Fibroblast of gingiva (primary cell): ENCODE measurements around the gene TYW5.

Source experiments
- DNase-seq: peaks from one replicate; pipeline ENCODE4 v3.0.0-alpha.2; 2011; ENCODE audit warnings: low read depth

Gene TYW5

GRCh38 chr2:199973703-199974102, 18.4 kb upstream of the TYW5 start:
- DNase-seq = peak; percentile 50

GRCh38 chr2:199972088-199972626, 16.9 kb upstream of the TYW5 start:
- DNase-seq = no peak

DNA sequence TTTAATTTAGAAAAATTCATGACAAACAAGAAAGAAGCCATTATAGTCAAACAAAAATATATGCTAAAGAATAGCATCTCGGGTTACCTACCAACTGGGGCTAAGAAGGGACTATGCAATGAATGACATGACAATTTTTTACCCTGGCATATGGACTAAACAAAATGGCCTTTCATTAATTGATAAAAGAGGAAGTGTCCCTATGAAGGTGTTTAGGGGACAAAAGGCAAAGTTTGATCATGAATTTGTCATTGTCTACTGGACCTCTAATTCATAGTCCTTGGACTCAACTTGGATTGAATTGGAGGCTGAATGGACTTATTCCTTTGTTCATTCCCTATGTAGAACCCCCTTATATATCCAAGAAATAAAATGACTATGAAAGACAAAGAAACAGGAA, 12.8 kb upstream of the TYW5 start:
- no peak for DNase-seq

GRCh38 chr2:199966976-199967375, 11.7 kb upstream of the TYW5 start:
- no peak for DNase-seq

- no peak for DNase-seq
These were observed 11.1 kb upstream of the TYW5 start for GRCh38 chr2:199966405-199966804.

DNA sequence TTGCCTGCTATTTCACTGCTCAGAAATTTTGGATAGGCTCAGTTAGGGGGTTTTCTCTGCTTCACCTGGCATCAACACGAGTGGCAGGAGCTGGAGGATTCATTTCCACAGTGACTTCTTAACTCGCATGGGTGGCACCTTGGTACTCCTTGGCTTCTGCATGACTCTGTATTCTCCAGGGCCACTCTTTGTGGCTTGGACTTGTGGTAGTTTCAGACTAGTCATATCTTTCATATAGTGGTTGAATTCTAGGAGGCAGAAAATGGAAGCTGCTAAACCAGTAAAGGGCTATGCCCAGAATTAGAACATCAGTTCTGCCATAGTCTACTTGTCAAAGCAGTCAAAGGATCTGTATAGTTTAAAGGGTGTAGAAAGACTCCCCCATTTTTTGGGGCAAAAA, 6.9 kb upstream of the TYW5 start:
- no peak for DNase-seq

DNA sequence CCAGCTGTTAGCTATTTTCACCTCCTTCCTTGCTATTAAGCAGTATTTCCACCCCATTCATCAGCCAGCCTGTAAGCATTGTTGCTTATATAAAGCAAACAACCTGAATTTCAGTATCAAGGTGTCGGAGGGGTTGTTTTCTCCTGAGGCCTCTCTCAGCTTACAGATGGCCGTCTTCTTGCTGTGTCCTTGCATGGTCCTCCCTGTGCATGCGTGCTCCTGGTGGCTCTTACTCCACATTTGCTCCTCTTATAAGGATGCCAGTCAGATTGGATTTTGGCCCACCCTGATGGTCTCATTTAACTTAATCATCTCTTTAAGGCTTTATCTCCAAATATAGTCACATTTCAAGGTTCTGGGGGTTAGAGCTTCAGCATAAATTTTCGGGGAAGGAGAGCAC, 2.7 kb upstream of the TYW5 start:
- DNase-seq = no peak

GRCh38 chr2:199956062-199956380, 730 bp upstream of the TYW5 start:
- DNase-seq = no peak

GRCh38 chr2:199955007-199955338, 318 bp downstream of the TYW5 start:
- DNase-seq = no peak

- DNase-seq = no peak
These were observed 4.3 kb downstream of the TYW5 start for GRCh38 chr2:199951023-199951422.

DNA sequence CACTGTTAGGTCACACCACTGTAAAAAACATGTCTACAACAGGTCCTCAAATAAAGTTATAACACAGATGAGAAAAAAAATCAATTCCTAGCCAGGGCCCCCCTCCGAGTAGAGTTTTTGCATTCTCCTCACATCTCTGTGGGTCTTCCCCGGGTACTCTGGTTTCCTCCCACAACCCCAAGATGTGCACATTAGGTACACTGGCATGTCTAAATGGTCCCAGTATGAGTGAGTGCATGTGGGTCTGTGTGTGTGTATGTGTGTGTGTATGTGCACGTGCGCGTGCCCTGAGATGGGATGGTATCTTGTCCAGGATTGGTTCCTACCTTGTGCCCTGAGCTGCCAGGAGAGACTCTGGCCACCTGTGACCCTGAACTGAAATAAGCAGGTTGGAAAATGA, 4.9 kb downstream of the TYW5 start:
- no peak for DNase-seq

GRCh38 chr2:199946836-199947235, 8.5 kb downstream of the TYW5 start:
- peak; percentile 7 for DNase-seq

- DNase-seq = no peak
These were observed 9.1 kb downstream of the TYW5 start for GRCh38 chr2:199946196-199946595.

GRCh38 chr2:199943373-199943772, 11.9 kb downstream of the TYW5 start:
- no peak for DNase-seq

DNA sequence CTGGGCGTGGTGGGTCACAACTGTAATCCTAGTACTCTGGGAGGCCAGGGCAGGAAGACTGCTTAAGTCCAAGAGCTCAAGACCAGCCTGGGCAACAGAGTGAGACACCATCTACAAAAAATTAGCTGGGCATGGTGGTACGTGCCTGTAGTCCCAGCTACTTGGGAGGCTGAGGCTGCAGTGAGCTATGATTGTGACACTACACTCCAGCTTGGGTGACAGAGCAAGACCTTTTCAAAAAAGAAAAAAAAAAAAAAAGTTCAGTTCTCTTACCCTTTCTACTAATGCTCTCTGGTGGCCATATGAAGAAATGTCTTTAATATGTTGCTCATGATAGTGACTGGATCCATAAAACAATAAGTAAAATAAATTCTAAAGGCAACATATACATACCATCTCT, 14.9 kb downstream of the TYW5 start:
- peak; percentile 45 for DNase-seq

DNA sequence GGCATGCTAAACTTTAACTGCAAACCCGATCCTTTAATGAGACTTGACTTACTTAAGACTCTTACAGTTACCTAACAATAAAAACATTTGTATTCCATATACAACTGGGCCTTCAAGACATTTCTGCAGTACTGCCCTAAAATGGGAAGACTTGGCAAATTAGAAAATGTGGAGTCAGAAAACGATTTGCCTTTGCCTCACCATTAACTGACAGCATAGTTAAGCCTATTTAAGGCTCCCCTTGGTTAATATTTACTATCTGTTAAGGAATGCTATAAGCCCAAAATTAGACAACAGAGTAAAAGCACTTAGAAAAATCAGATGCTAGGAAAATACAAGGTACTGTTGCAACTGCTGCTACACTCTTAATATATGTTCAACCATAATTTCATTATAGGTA, 18.7 kb downstream of the TYW5 start:
- DNase-seq = no peak

DNA sequence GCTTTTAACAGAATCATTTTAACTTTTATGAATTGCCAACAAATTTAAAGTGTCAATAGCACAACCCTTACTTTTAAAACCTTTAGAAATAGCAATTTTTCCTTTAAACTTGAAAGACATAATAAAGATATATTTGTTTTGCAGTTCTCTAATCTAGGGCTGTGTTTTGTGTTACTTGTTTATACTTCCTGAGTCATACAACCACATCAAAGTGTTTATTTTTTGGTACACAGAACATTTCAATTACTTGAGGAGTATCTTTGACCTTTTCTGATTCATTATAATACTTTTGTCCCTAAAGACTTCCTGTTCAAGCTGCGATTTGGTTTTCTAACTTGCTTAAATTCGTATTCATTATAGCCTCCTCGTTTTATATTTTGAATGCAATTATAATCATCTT, 21.8 kb downstream of the TYW5 start:
- DNase-seq = peak; percentile 15

DNA sequence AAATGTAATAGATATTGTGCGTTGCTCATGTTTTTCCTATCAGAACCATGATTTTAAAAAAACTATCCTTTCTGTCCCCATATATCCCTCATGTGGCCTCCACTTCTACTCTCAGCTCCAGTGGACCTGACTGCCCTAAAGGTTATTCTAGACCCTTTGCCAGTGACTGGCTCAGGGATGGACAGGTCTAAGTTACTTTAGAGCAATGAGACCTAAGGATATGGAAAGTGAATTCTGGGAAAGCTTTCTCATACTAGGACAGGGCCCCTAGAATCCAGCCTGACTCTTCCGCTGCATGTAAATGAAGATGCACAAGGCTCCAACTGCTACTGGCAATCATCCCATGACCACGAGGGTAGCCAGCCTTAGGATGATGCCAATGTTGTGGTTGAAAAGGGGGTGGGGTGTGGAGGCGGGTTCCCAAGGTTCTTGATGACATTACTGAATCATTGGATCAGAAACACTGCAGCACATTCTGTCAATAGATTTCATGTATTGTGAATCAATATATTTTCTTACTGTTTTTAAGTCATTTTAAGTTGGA, 22.9 kb downstream of the TYW5 start:
- peak; percentile 57 for DNase-seq

DNA sequence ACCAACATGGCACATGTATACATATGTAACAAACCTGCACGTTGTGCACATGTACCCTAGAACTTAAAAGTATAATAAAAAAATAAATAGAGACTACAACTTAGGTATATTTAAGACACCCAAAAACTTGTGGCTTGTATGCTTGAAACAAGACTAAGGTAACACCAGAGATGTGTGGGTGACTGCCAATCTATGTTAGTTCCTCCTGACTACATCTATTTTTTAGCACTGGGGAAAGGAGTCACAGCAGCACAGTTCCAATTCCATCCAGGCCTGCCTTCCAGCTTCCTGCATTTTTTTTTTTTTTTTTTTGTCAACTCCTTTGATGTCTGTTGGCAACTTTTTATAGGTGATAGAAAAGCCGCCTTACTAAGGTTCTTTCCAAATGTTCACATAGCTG, 26.0 kb downstream of the TYW5 start:
- DNase-seq = no peak

- DNase-seq = no peak
These were observed 26.7 kb downstream of the TYW5 start for GRCh38 chr2:199928626-199929025.

- no peak for DNase-seq
These were observed 27.1 kb downstream of the TYW5 start for GRCh38 chr2:199928226-199928625.

GRCh38 chr2:199926806-199927205, 28.5 kb downstream of the TYW5 start:
- DNase-seq = no peak

DNA sequence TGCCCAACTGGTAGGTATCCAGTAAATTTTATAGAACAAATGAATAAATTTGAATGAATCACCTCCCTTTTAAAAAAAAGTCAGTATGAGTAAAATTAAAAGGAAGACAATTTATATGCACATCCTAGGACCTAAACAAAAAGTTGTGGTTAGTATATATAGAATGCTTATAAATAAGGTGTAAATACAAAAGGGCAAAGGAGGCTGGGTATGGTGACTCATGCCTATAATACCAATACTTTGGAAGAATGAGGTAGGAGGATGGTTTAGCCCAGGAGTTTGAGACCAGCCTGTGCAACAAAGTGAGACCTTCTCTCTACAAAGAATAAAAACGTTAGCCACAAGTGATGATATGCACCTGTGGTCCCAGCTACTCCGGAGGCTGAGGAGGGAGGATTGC, 31.4 kb downstream of the TYW5 start:
- no peak for DNase-seq

GRCh38 chr2:199922856-199923255, 32.4 kb downstream of the TYW5 start:
- no peak for DNase-seq

DNA sequence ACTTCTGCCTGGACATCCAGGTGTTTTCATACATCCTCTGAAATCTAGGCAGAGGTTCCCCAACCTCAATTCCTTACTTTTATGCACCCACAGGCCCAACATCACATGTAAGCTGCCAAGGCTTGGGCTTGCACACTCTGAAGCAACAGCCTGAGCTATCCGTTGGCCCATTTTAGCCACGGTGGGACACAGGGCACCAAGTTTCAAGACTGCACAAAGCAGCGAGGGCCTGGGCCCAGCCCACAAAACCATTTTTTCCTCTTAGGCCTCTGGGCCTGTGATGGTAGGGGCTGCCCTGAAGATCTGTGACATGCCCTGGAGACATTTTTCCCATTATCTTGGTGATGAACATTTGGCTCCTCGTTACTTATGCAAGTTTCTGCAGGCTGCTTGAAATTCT, 38.3 kb downstream of the TYW5 start:
- DNase-seq = no peak
